ENCODE measurements around the gene SEMA6D. TPM values are rescaled to one million over a fixed set of nuclear protein-coding genes. Genes with fewer than 3 reads are reported as not detected.

SEMA6D gene
- total RNA-seq, 1 donor from 2014 or later, result 12.4 TPM

DNA sequence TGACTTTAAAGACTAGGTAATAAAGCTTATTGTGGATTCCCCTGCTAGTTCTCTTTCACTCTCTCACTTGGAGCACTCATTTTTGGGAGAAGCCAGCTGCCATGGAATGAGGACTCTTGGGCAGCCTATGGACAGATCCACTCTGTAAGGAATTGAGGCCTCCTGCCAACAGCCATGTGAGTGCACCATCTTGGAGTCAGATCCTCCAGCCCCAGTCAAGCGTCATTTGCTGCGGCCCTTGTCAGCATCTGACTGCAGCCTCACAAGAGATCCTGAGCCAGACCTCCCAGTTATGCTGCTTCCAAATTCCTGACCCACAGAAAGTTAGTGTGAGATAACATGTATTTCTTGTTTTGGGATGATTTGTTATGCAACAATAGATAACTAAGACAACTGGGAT, 101.9 kb downstream of the SEMA6D start:
- H3K4me1 ChIP-seq, result peaks cover 20% of the 10 kb centered on the region
- TF ChIP-seq, protein P1, sequence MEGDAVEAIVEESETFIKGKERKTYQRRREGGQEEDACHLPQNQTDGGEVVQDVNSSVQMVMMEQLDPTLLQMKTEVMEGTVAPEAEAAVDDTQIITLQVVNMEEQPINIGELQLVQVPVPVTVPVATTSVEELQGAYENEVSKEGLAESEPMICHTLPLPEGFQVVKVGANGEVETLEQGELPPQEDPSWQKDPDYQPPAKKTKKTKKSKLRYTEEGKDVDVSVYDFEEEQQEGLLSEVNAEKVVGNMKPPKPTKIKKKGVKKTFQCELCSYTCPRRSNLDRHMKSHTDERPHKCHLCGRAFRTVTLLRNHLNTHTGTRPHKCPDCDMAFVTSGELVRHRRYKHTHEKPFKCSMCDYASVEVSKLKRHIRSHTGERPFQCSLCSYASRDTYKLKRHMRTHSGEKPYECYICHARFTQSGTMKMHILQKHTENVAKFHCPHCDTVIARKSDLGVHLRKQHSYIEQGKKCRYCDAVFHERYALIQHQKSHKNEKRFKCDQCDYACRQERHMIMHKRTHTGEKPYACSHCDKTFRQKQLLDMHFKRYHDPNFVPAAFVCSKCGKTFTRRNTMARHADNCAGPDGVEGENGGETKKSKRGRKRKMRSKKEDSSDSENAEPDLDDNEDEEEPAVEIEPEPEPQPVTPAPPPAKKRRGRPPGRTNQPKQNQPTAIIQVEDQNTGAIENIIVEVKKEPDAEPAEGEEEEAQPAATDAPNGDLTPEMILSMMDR (IDR thresholded peaks at IDR 0.05; ENCODE audit: borderline replicate concordance), result no peak
- no peak overlapping the region for H3K4me3 ChIP-seq
- intact Hi-C loops (cut with micrococcal nuclease), result no loop called here
- H3K27ac ChIP-seq (replicated peaks), result no peak overlapping the region
- no peaks in the 10 kb centered on the region for H3K9me3 ChIP-seq (replicated peaks)
- H3K27me3 ChIP-seq (ENCODE audit: low read depth), result no peaks in the 10 kb centered on the region
- H3K36me3 ChIP-seq, result no peaks in the 10 kb centered on the region
- no peak for DNase-seq

DNA sequence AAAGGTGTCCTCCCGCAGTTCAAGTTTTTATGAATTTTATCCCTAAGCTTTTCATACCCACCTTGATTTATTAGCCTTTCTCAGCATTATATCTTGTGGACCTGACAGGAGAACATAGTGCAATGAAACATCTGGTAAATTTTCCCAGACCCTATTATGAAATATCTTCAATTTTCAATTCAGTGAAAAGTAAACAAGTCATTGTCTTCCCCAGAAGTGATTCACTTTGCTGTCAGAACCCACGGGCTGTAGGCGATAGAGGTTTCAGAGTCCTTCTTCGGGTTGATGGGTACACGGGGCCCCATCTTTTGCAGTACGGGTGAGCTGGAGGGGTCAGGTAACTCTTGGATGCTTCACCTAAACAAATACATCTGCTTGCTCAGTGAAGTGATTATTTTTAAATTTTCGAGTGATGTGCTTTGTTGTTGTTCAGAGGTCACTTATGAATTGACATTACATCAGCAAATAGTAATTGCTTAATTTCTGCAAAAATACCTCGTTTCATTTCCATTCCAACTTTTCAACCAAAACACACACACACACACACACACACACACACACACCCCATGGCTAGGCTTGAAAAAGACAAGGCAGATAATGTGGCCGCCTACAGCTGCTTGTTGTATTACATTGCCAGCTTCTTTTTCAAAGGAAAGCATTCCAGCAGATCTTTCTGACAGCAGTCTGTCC, 102.9 kb downstream of the SEMA6D start:
- Histone ChIP-seq H3K36me3 (no peaks in the 10 kb centered on the region), H3K27ac (replicated peaks) (no peak overlapping the region), H3K4me1 (peaks cover 20% of the 10 kb centered on the region), H3K4me3 (peak overlapping the region; percentile 21), H3K27me3 (ENCODE audit: low read depth) (no peaks in the 10 kb centered on the region), H3K9me3 (replicated peaks) (no peaks in the 10 kb centered on the region)
- no peak for DNase-seq
- intact Hi-C loops (cut with micrococcal nuclease), result no loop called here
- TF ChIP-seq, protein P1 (IDR thresholded peaks at IDR 0.05; ENCODE audit: borderline replicate concordance), result no peak

DNA sequence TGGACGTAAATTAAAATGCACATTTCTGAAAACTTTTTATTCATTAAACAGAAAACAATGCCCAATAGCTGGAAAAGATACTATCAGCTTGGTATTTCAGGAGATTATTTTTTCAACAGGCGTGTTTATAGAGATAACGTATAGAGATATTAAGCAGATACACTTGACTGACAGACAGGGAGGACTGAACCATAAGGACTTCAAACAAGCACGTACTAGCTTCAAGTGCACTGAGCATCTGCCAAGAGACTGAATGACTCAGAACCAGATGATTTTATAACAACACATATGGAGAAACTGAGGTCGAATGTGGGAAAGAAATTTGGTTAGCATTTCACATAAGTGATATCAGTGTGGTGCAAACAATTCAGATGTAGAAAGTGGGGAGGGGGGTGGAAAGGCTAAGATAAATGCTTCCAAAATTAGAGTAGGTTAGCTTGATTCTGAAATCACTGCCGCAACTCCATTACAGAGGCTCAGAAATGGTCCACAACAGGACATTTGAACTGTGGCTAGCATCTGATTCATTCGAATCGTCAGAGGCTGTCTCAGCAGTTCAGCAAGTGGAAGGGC, 103.5 kb downstream of the SEMA6D start:
- Histone ChIP-seq H3K27me3 (ENCODE audit: low read depth) (no peaks in the 10 kb centered on the region), H3K36me3 (no peaks in the 10 kb centered on the region), H3K4me3 (peak overlapping the region; percentile 21), H3K4me1 (peaks cover 20% of the 10 kb centered on the region), H3K27ac (replicated peaks) (no peak overlapping the region), H3K9me3 (replicated peaks) (no peaks in the 10 kb centered on the region)
- TF ChIP-seq, protein P1 (IDR thresholded peaks at IDR 0.05; ENCODE audit: borderline replicate concordance), result no peak
- DNase-seq, result no peak
- intact Hi-C loops (cut with micrococcal nuclease), result no loop called here

DNA sequence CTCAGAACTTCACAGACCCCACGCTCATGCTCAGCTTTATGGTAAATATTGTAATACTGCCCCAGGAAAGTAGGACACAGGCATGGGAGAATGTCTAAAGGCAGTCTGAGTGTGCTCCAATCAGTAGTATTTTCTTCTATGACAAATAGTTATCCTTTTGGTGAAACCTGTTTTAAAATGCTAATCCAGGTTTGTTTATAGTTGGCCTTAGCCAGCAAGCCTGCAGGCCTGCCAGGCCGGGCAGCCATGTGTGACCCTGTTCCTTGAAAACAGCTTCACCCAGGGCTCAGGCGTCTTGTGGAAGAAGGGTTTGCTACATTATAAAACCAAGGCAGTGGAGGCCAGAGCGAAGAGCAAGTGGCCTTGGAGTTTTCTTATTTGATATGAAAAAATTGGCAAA, 104.7 kb downstream of the SEMA6D start:
- TF ChIP-seq, protein P1 (IDR thresholded peaks at IDR 0.05; ENCODE audit: borderline replicate concordance), result no peak
- Histone ChIP-seq H3K27me3 (ENCODE audit: low read depth) (no peaks in the 10 kb centered on the region), H3K36me3 (no peaks in the 10 kb centered on the region), H3K4me3 (no peak overlapping the region), H3K9me3 (replicated peaks) (no peaks in the 10 kb centered on the region), H3K27ac (replicated peaks) (no peak overlapping the region), H3K4me1 (peaks cover 20% of the 10 kb centered on the region)
- no peak for DNase-seq
- intact Hi-C loops (cut with micrococcal nuclease), result no loop called here
